ENCODE data around the gene LRRC4B. TPM values are rescaled to one million over a fixed set of nuclear protein-coding genes. Genes with fewer than 3 reads are reported as not detected.

Gene LRRC4B
- total RNA-seq, 2 donors from 2014 or later = 10.3 to 14.2 TPM

GRCh38 chr19:50555450-50556281 lies 12.6 kb downstream of the LRRC4B start:
- intact Hi-C loops (cut with DNase I) = no loop called here
- no peak for DNase-seq (ENCODE audit: low spot score)

GRCh38 chr19:50555033-50555432 lies 13.2 kb downstream of the LRRC4B start:
- intact Hi-C loops (cut with DNase I) = no loop called here
- no peak for DNase-seq (ENCODE audit: low spot score)

GRCh38 chr19:50554212-50554611 lies 14.0 kb downstream of the LRRC4B start:
- intact Hi-C loops (cut with DNase I) = no loop called here
- DNase-seq (ENCODE audit: low spot score) = no peak

GRCh38 chr19:50553134-50553703 lies 15.0 kb downstream of the LRRC4B start:
- intact Hi-C loops (cut with DNase I) = no loop called here
- DNase-seq (ENCODE audit: low spot score) = no peak

- intact Hi-C loops (cut with DNase I) = no loop called here
These were observed 15.7 kb downstream of the LRRC4B start for GRCh38 chr19:50552540-50552939.

GRCh38 chr19:50551715-50552187 lies 16.5 kb downstream of the LRRC4B start:
- DNase-seq (ENCODE audit: low spot score) = no peak
- intact Hi-C loops (cut with DNase I) = no loop called here

More at GRCh38 chr19:50552540-50552939, 15.7 kb downstream of the LRRC4B start:
- DNase-seq (ENCODE audit: low spot score) = no peak

- intact Hi-C loops (cut with DNase I) = no loop called here
- DNase-seq (ENCODE audit: low spot score) = no peak
These were observed 17.1 kb downstream of the LRRC4B start for GRCh38 chr19:50551034-50551714.

- DNase-seq (ENCODE audit: low spot score) = no peak
- intact Hi-C loops (cut with DNase I) = no loop called here
These were observed 17.7 kb downstream of the LRRC4B start for GRCh38 chr19:50550594-50550966.

GRCh38 chr19:50549927-50550593 lies 18.2 kb downstream of the LRRC4B start:
- DNase-seq (ENCODE audit: low spot score) = no peak
- intact Hi-C loops (cut with DNase I) = no loop called here

GRCh38 chr19:50549059-50549926 lies 18.9 kb downstream of the LRRC4B start:
- no peak for DNase-seq (ENCODE audit: low spot score)
- intact Hi-C loops (cut with DNase I) = no loop called here

GRCh38 chr19:50548191-50549058 lies 19.8 kb downstream of the LRRC4B start:
- DNase-seq (ENCODE audit: low spot score) = no peak
- intact Hi-C loops (cut with DNase I) = no loop called here

GRCh38 chr19:50547385-50548190 lies 20.6 kb downstream of the LRRC4B start:
- intact Hi-C loops (cut with DNase I) = no loop called here
- DNase-seq (ENCODE audit: low spot score) = no peak

GRCh38 chr19:50546527-50547221 lies 21.6 kb downstream of the LRRC4B start:
- no peak for DNase-seq (ENCODE audit: low spot score)
- intact Hi-C loops (cut with DNase I) = no loop called here

GRCh38 chr19:50542943-50543342 lies 25.3 kb downstream of the LRRC4B start:
- intact Hi-C loops (cut with DNase I) = no loop called here
- no peak for DNase-seq (ENCODE audit: low spot score)

GRCh38 chr19:50537769-50538230 lies 30.4 kb downstream of the LRRC4B start:
- intact Hi-C loops (cut with DNase I) = loop anchor here in 1 of 2 donors (5.0 kb wide), 1 partner anchor 245 kb away; no protein-coding TSS in a partner anchor
- DNase-seq (ENCODE audit: low spot score) = peak; percentile 90

GRCh38 chr19:50537306-50537685 lies 30.9 kb downstream of the LRRC4B start:
- intact Hi-C loops (cut with DNase I) = loop anchor here in 1 of 2 donors (5.0 kb wide), 1 partner anchor 245 kb away; no protein-coding TSS in a partner anchor

More at GRCh38 chr19:50537306-50537685, 30.9 kb downstream of the LRRC4B start:
- DNase-seq (ENCODE audit: low spot score) = no peak
